SHP77 treated with DMSO at 0.1 percent for 48 hours (cell line): ENCODE results near the gene MARCHF2.
"Not testable (repeated sequence)": the region's sequence is repeated elsewhere in the genome, so short reads cannot be mapped to it uniquely, and the experiment has no call there.

Experiments used
- DNase-seq: peaks from one replicate; lab custom pipeline; 2025; lab: John Stamatoyannopoulos, UW

The MARCHF2 gene

GRCh38 chr19:8410718-8411117 is 2.4 kb upstream of the MARCHF2 start:
- DNase-seq, result not testable (repeated sequence)

- DNase-seq, result no peak
These were observed 507 bp downstream of the MARCHF2 start for GRCh38 chr19:8413629-8413995.

GRCh38 chr19:8416796-8417195 is 3.7 kb downstream of the MARCHF2 start:
- no peak for DNase-seq

- no peak for DNase-seq
These were observed 8.7 kb downstream of the MARCHF2 start for GRCh38 chr19:8421484-8422461.

- DNase-seq, result no peak
These were observed 10.7 kb downstream of the MARCHF2 start for GRCh38 chr19:8423817-8424223.

GRCh38 chr19:8425331-8425730 is 12.2 kb downstream of the MARCHF2 start:
- not testable (repeated sequence) for DNase-seq

GRCh38 chr19:8426283-8426682 is 13.2 kb downstream of the MARCHF2 start:
- DNase-seq, result no peak

- DNase-seq, result no peak
These were observed 15.9 kb downstream of the MARCHF2 start for GRCh38 chr19:8429044-8429443.

GRCh38 chr19:8429826-8430225 is 16.7 kb downstream of the MARCHF2 start:
- DNase-seq, result no peak

- DNase-seq, result no peak
These were observed 17.5 kb downstream of the MARCHF2 start for GRCh38 chr19:8430650-8431049.

GRCh38 chr19:8438236-8438635 is 25.1 kb downstream of the MARCHF2 start:
- no peak for DNase-seq

- no peak for DNase-seq
These were observed 28.8 kb downstream of the MARCHF2 start for GRCh38 chr19:8441725-8442544.

GRCh38 chr19:8444140-8444676 is 31.1 kb downstream of the MARCHF2 start:
- DNase-seq, result not testable (repeated sequence)

GRCh38 chr19:8444677-8445487 is 31.8 kb downstream of the MARCHF2 start, which contains the start of gene HNRNPM:
Gene HNRNPM (plus strand): TSS chr19:8444975. CDS start chr19:8444999, 24 bp downstream.
- peak; percentile 89 for DNase-seq

- no peak for DNase-seq
These were observed 32.4 kb downstream of the MARCHF2 start for GRCh38 chr19:8445488-8446001.

GRCh38 chr19:8446061-8446709 is 33.1 kb downstream of the MARCHF2 start:
- DNase-seq, result no peak

GRCh38 chr19:8449830-8450229 is 36.7 kb downstream of the MARCHF2 start:
- no peak for DNase-seq

- DNase-seq, result no peak
These were observed 38.3 kb downstream of the MARCHF2 start for GRCh38 chr19:8451377-8451776.

GRCh38 chr19:8451885-8452284 is 38.8 kb downstream of the MARCHF2 start:
- DNase-seq, result no peak

- no peak for DNase-seq
These were observed 39.5 kb downstream of the MARCHF2 start for GRCh38 chr19:8452446-8453123.
